HG03060 (cell line): ENCODE data around the gene NUDT2.
"Not testable (repeated sequence)": the region's sequence is repeated elsewhere in the genome, so short reads cannot be mapped to it uniquely, and the experiment has no call there.

Experiments used
- ATAC-seq: cut with Tn5 transposase; IDR thresholded peaks from one replicate; pipeline ENCODE4 v1.9.1; 2021; ENCODE audit warnings: low read depth, moderate number of reproducible peaks; ENCODE audit not compliant: unreplicated experiment

Gene NUDT2

GRCh38 chr9:34334337-34334824 lies 5.0 kb downstream of the NUDT2 start:
- ATAC-seq: no peak

DNA sequence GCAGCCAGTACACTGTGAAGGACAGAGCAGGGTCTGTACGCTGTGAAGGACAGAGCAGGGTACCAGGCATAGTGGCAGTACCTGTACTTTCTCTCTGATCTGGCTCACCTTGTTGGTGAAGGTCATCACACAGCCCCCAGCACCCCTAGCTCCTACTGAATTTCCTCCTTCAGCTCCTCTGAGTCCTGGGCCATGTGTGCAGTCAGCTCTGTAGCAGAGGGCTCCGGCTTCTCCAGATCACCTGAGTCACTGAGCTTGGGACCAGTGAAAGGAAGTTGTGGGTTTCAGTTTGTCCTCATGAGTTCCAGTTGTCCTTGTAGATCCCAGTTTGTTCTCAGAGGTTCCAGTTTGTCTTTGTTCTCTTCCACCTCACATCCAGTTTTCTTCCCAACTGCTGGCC lies 5.5 kb downstream of the NUDT2 start:
- no peak for ATAC-seq

DNA sequence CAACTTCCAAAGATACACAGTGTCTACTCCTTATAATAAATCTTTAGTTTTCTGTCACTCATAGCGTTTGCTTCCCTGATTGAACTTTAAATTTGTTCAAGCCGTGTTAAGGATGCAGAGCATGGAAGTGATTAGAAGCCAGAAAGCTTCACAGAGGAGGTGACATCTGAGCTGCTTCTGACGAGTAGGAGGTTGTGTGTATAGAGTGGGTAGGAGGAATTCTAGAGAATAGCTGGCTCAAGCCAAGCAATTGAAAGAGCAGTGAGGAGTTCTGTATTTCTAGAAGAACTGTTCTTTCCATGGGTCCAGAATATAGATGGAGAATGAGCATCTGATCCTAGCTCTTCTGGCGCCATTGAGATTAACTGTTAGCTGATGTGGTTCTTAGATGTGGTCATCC lies 6.0 kb downstream of the NUDT2 start:
- no peak for ATAC-seq

- no peak for ATAC-seq
Observed at GRCh38 chr9:34337403-34337802, 8.0 kb downstream of the NUDT2 start.

DNA sequence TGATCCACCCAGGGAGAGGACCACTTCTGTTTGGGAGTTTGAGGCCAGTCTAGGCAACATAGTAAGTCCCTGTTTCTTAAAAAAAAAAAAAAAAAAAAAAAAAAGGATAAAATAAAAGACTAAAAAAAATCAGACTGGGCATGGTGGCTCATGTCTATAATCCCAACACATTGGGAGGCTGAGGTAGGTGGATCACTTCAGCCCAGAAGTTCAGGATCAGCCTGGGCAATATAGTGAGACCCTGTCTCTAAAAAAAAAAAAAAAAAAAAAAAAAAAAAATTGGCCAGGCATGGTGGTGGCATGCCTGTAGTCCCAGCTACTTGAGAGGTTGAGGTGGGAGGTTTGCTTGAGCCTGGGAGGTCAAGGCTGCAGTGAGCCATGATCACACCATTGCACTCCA lies 8.7 kb downstream of the NUDT2 start:
- not testable (repeated sequence) for ATAC-seq

- ATAC-seq: no peak
Observed at GRCh38 chr9:34338665-34339385, 9.5 kb downstream of the NUDT2 start.

- ATAC-seq: no peak
Observed at GRCh38 chr9:34341659-34342295, 12.4 kb downstream of the NUDT2 start.

DNA sequence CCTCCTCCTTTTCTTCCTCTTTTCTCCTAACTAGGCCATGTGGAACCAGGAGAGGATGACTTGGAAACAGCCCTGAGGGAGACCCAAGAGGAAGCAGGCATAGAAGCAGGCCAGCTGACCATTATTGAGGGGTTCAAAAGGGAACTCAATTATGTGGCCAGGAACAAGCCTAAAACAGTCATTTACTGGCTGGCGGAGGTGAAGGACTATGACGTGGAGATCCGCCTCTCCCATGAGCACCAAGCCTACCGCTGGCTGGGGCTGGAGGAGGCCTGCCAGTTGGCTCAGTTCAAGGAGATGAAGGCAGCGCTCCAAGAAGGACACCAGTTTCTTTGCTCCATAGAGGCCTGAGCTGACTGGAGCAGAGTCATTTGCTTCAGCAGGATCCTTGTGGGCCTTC lies 13.7 kb downstream of the NUDT2 start:
- ATAC-seq: no peak

DNA sequence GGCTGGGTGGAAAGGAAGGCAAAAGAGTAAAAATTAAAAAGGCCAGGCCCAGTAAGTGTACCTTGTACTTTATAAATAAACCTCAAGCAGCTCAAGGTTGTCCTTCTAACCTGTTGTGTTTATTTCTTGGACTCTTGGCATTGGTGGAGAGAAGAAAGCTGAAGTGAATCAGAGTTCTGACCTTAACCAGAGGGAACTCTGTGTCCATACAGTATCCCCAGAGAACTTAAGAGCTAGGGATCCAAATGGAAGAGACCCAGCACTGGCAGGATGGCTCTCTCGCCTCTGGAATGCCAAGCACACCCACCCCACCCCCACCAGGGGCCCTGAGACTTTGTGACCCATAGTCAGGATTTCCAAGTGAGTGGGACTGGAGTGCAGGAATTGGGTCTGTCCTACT lies 14.2 kb downstream of the NUDT2 start:
- no peak for ATAC-seq

GRCh38 chr9:34346873-34347799 lies 17.8 kb downstream of the NUDT2 start:
- ATAC-seq: no peak

GRCh38 chr9:34347800-34348158 lies 18.4 kb downstream of the NUDT2 start:
- no peak for ATAC-seq

DNA sequence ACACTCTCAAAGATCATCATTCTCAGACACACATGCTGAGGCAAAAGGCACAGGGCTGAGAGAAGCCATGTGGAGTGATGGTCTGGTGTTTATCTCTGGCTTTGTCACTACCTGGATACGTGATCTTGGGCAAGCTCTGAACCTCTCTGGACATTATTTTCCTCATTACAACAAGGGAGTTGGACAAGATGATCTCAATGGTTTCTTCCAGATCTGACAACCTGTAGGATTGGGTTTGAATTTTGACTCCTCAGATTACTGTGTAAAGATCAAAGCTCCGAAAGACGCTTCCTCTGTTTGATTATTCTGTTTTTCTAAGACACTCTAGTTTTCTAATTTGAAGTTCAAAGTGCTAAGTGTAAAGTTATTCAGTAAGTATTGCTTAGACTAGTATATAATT lies 20.0 kb downstream of the NUDT2 start:
- ATAC-seq: no peak

GRCh38 chr9:34352122-34352652 lies 22.8 kb downstream of the NUDT2 start:
- not testable (repeated sequence) for ATAC-seq

DNA sequence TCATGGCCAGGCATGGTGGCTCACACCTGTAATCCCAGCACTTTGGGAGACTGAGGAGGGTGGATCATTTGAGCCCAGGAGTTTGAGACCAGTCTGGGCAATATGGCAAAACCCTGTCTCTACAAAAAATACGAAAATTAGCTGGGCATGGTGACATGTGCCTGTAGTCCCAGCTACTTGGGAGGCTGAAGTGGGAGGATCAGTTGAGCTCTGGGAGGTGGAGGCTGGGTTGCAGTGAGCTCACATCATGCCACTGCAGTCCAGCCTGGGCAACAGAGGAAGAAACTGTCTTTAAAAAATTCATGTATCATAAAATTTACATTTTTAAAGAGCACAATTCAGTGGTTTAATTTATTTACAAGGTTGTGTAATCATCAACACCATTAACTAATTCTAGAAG lies 23.6 kb downstream of the NUDT2 start:
- not testable (repeated sequence) for ATAC-seq

DNA sequence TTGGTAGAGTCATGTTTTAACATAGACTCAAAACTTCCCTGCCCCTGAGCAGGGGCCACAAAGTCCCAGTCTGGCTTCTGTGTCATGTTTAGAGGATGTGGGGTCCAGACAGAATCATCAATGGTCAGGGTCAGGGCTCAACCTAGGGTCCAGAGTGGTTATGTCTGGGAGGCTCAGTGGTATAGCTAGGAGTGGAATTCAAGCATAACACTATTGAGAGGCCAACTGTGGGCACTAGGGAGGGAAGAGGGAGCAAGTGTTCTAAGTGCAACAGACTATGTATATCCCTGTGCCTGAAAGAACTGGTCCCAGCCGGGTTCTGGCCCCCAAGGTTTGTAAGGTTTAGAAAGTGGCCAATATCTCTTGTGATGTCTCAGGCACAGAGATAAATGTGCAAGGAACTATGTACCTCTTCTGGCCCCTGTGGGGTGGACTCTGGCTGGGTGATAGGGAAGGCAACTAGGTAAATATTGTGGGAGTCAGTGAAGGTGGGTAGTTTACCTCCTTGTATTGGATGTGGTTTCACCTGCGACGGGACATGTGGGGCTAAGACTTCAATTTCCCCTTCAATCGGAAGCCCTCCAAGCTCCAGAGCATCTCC lies 33.3 kb downstream of the NUDT2 start:
- no peak for ATAC-seq

DNA sequence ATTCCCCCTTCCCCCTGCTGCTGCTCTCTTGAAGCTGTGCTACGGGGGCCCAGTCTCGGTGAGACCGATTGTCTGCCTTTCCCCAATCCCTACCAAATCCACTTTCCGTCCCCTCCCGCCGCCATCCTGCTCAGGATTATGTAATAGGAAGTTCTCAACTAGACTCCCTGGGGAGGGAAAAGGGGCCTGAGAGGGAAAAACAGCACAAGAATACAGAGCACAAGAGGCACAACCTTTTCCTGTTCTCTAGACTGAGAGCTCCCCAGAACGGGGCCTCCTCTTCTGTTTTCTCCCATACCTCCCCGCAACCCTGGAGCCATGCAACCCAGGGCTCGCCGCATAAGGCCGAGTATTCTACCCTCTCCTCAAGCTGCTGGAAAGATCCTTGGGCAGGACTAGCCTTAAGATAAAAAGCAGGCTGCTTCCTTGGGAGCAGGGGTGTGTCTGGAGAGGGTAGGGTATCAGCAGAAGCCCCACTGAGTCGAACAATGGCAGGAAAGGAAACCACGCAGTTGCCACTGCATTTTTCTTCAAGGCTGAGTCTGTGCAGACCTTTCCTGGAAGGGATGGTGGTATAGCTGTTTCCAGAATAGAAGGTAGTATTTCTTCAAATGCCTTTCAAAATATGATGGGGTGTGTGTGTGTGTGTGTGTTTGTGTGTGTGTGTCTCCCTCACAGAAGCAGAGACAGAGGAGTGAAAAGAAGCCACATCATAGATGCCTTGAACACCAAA lies 34.4 kb downstream of the NUDT2 start:
- ATAC-seq: no peak

DNA sequence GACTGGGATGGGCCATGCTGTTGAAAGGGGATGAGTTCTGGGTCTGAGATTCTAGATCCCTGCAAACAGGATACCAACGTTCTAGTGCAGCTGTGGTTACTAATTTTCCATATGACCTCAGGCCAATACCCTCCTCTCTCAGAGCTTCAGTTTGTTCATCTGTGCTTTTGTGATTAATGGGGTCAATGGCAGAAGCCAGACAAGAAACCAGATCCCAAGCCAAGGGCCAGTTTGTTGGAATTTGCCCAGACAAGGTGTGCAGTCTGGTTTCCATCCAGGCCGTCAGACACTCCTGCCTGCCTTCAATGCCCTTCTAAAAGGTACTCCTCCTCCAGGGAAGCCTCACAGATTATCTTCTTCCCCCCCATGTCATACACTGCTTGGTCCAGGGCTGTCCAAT lies 35.9 kb downstream of the NUDT2 start:
- no peak for ATAC-seq

GRCh38 chr9:34366365-34366764 lies 37.0 kb downstream of the NUDT2 start:
- no peak for ATAC-seq

- not testable (repeated sequence) for ATAC-seq
Observed at GRCh38 chr9:34367751-34368410, 38.5 kb downstream of the NUDT2 start.
